COLO668 (cell line): Measurements from ENCODE around the gene SORBS1.
A peak's percentile ranks its signal among the peaks of the same experiment; 100 is the strongest.
"Not testable (repeated sequence)": the region's sequence is repeated elsewhere in the genome, so short reads cannot be mapped to it uniquely, and the experiment has no call there.

ENCODE experiments used
- DNase-seq: peaks from one replicate; lab custom pipeline; 2025; ENCODE audit not compliant: unreplicated experiment; lab: John Stamatoyannopoulos, UW

SORBS1 gene

DNA sequence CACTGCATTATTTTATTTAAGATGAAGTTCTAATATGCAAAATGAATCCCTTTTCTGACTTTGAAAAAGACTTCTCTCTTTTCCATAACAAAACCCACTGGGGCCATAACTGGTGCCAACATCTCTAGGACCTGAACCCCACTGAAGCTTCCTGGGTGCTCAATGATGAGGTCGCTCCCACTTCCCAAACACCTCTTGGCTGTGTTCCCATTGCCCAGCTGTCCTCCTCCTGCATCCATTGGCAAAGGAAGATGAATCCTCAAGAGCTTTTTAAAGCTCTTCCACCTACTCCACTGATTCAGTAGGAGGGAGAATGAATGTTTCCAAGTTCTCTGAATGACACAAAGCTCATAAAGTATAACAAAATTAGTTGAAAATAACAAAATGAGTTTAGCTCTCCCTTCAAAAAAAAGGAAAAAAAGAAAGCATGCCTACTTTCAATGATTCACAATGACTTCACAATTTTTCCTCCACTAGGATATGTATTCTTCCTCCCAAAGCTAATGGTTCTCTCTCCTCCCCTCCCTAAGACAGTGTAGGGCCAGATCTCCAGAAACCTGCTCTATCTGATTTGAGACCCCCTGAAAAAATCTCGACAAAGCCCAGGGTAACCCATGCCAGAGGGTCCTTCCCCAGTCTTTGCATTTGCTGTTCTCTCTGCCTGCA is 64.8 kb downstream of the SORBS1 start:
- DNase-seq, result no peak

- DNase-seq, result no peak
Observed at GRCh38 chr10:95493862-95494261, 67.3 kb downstream of the SORBS1 start.

DNA sequence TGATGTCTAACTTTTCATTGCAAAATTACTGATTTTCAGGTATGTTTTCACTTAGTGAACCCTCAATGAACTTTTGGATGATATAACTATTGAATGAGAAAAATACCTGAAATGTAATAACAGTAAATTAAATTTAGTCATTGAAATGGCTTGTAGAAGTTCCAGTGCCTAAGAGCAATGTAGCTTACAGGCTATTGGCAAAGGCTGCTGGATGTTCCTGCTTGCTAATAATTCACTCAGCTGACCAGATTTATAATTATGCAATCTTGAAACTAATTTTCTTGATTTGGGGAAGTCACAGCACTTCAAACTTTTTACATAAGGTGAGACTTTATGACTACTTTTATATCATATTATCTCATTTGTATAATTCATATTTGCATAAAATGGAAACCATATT is 73.2 kb downstream of the SORBS1 start:
- no peak for DNase-seq

GRCh38 chr10:95485056-95485844 is 75.9 kb downstream of the SORBS1 start:
- DNase-seq, result no peak

DNA sequence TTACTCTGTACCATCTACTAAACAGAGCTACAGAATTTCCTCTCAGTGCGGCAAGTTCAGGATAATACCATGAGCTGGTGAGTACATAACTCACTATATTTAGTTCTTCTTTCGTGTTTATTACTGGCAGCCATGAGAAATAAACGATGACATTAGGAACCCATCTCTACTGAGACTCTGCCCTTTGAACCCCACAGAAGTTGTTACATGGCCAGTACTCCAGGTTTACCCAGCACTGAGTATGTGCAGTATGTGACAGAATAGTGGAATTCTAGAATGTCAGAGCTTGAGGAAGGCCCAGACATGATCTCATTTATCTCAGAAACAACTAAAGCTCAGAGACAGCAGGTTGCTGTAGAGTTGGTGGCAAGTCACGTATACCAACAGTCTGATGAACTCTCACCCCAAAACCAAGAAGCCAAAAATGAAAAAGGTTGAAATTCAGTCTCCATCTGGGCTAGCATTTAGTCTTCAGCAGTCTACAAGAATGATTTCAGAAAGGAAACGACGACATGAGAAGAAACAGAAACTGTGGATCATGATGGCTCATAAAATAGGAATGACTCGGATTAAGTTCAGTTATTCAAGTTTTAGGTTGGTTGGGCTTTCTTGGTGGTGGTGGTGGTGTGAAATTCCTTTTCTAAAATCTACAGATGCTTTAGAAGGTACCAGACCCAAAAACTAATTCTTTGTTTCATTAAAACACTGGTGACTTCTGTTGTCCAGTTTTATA is 78.5 kb downstream of the SORBS1 start:
- no peak for DNase-seq

- DNase-seq, result peak; percentile 51
Observed at GRCh38 chr10:95480901-95481491, 80.2 kb downstream of the SORBS1 start.

DNA sequence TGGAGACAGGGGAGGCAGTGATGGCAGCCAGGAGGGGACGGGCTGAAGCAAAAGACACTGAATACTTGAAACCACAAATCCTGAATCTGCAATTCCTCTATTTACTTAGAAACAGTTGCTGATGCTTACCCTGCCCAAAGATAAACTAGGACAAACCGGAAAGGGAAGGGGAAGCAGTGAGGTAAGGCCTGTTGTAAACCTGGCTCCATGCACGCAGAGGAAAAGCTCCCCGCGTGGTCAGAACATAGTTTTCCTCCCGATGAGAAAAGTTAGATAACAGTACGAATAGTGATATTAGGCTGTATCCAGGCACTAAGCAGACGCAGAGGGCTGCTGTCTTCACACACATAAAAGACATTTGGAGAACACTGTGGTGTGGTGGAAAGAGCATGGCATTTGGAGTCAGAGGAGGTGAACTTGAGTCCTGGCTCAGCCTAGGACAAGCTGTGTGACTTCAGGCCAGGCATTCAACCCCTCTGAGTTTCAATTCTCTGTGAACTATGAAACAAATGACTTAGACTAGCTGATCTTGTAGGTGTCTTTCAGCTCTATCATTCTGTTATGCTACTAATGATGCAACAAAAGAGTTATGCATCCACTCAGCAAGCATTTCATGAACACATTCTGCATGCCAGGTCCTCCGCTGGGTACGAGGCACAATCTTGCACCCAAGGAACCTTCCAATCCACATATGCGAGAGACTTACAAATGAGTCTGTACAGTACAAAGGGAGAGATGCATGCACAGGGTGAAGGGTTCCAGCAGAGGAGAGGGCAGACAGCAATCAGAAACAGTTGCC is 80.9 kb downstream of the SORBS1 start:
- no peak for DNase-seq

GRCh38 chr10:95478935-95479334 is 82.2 kb downstream of the SORBS1 start:
- DNase-seq, result no peak

GRCh38 chr10:95478185-95478584 is 83.0 kb downstream of the SORBS1 start:
- no peak for DNase-seq

GRCh38 chr10:95477175-95477520 is 84.0 kb downstream of the SORBS1 start:
- no peak for DNase-seq

DNA sequence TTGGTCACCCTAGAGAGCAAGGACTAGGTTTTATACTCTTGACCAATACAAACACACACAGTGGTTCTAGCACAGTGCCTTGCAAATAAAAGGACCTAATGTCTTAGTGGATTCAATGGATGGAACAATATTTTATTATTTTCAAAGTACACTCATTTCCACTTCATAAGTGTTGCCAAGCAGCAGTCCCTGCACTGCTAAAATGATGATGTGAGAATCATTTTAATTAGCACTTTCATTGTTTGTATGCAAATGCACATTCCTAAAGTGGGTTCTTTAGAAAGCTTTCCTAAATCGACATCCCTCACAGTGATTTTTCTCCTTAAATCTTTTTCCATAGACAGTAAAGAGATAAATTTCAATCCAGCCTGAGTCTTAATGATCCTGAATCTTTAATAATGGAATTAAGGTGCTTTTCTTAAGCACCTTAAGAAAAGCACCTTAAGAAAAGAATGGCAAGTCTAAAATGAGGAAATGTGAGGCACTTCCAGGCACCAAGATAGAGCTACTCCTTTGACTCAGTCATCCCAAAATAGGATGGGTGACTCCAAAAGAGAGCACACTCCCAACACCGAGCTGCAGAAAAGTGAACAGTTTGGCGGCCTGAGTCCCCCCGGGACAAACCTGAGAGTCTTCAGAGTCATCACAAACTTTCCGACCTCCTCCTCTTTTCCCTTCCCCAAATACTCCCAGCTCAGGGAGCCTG is 84.5 kb downstream of the SORBS1 start:
- DNase-seq, result no peak

- peak; percentile 69 for DNase-seq
Observed at GRCh38 chr10:95475827-95476468, 85.2 kb downstream of the SORBS1 start.

- DNase-seq, result no peak
Observed at GRCh38 chr10:95475003-95475383, 86.2 kb downstream of the SORBS1 start.

GRCh38 chr10:95474228-95475002 is 86.8 kb downstream of the SORBS1 start:
- DNase-seq, result no peak

DNA sequence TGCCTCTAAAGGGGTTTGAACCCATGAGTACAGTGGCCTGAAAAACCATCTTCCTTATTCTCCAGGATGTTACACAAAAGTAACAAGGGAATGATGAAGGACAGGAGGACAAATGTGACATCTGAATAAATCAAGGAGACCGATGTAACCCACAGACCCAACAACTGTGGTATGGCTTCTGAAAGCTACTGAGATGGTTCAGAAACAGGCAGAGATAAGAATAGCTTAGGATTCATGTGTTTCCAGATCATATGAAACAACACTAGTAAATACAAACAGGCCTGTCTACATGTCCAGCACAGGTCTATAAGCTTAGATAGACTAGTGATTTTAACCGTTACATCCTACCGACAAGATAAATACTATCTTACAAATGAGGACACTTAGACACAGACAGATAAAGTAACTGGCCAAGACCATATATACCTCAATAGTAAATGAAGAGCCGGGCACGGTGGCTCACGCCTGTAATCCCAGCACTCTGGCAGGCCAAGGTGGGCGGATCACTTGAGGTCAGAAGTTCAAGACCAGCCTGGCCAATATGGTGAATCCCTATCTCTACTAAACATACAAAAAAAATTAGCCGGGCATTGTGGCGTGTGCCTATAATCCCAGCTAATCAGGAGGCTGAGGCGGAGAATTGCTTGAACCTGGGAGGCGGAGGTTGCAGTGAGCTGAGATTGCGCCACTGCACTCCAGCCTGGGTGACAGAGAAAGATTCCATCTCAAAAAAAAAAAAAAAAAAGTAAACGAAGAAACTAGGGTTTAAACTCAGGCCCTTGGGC is 88.7 kb downstream of the SORBS1 start:
- no peak for DNase-seq

DNA sequence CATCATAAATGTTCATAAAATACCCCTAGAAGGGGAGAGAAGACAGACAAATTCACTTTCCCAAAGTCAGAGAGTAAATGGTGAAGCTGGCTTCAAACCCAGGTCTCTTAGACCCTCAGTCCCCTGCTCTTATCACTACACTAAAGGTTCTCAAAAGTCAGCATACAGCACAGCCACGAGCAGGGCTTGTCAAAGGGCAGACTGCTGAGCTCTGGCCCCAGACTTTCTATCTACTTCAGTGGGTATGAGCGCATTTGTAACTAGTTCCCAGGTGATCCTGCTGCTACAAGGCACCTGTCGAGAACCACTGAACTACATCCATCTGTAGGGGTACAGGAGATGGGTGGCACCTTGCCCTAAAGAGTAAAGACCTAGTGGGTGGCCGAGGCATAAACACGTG is 91.5 kb downstream of the SORBS1 start:
- no peak for DNase-seq

GRCh38 chr10:95469251-95469650 is 91.9 kb downstream of the SORBS1 start:
- DNase-seq, result no peak

DNA sequence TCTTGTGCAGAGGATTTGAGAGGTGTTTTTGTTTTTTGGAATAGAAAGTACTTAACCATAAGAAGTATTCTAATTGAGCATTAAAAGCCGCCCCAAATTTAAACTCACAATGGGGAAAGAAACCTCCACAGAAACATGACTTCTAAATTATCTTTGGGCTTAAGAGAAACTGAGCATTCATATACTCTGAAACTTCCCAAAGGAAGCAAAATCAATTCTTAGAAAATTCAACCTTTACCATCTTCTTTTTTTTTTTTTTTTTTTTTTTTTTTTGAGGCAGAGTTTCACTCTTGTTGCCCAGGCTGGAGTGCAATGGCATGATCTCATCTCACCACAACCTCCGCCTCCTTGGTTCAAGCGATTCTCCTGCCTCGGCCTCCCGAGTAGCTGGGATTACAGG is 93.5 kb downstream of the SORBS1 start:
- DNase-seq, result not testable (repeated sequence)
